HCT116 (cell line): ENCODE data around the gene GLT8D2. TPM values are rescaled to one million over a fixed set of nuclear protein-coding genes. Genes with fewer than 3 reads are reported as not detected.

Experiments used
- ATAC-seq: fragments of 200-7000 bp; cut with Tn5 transposase; 2 replicates; pipeline ENCODE4 v1.9.1; 2020; ENCODE audit warnings: mild to moderate bottlenecking, moderate library complexity
- BruUV-seq: library from RNA; stranded (reverse); fragments of 400-500 nt; replicated peaks from 2 replicates; lab custom pipeline; 2021; lab: Mats Ljungman, UMichigan
- CTCF ChIA-PET: fragments of 300-600 bp; sonication (Branson Sonifier 250); formaldehyde crosslinking; loops from one replicate; lab custom pipeline; 2021; ENCODE audit warnings: antibody characterized with exemption; lab: Charles Lee
- POLR2A ChIA-PET: fragments of 300-600, 350-600 bp; sonication (Branson Sonifier 250); formaldehyde crosslinking; loops from one replicate; lab custom pipeline; 2021; ENCODE audit warnings: antibody characterized with exemption; lab: Charles Lee
- RAD21 ChIA-PET, 2 experiments: fragments of 300-600 bp; sonication (Branson Sonifier 250); formaldehyde crosslinking; loops; one replicate each; lab custom pipeline; 2023; ENCODE audit warnings: low total read pairs in 2 of 2; ENCODE audit not compliant: uncharacterized antibody in 2 of 2, unreplicated experiment in 2 of 2, low non-redundant PET in 1 of 2; lab: Charles Lee
- DNase-seq: peaks from one replicate; pipeline ENCODE4 v3.0.0-alpha.2; 2010; ENCODE audit warnings: low read depth, low spot score
- H2AFZ ChIP-seq: fragments of 200-600 bp; shearing (Covaris generic), sonication (generic); 2 replicates; pipeline ENCODE4 v1.6.1; 2017; ENCODE audit warnings: low read depth, mixed run types, mixed read lengths, antibody characterized with exemption, low read length; ENCODE audit not compliant: poor library complexity, severe bottlenecking
- H3K27ac ChIP-seq: 2 replicates; pipeline ENCODE4 v1.5.1; 2012; ENCODE audit warnings: low read depth, low read length
- H3K27me3 ChIP-seq: fragments of 200-600 bp; sonication (generic); 2 replicates; pipeline ENCODE4 v1.6.1; 2016; ENCODE audit warnings: mixed run types, low read length, mixed read lengths; ENCODE audit not compliant: insufficient read depth
- H3K36me3 ChIP-seq, 2 experiments: fragments of 200-500 bp in 1 of 2; fragments of 200-600 bp in 1 of 2; sonication (Bioruptor generic) in 1 of 2; sonication (generic) in 1 of 2; 2 replicates each; pipeline versions ENCODE4 v1.5.1 to v1.6.1; 2014 to 2016; ENCODE audit warnings: low read length in 2 of 2, inconsistent platforms in 1 of 2, mixed read lengths in 1 of 2, mixed run types in 1 of 2; ENCODE audit not compliant: insufficient read depth in 2 of 2, control insufficient read depth in 1 of 2
- H3K4me1 ChIP-seq, 2 experiments: fragments of 200-600 bp in 1 of 2; sonication (generic) in 1 of 2; 2 replicates each; pipeline versions ENCODE4 v1.5.1 to v1.6.1; 2012 to 2017; ENCODE audit warnings: low read length in 2 of 2, inconsistent platforms in 1 of 2, mild to moderate bottlenecking in 1 of 2, mixed read lengths in 1 of 2, mixed run types in 1 of 2, moderate library complexity in 1 of 2; ENCODE audit not compliant: insufficient read depth in 2 of 2, control insufficient read depth in 1 of 2
- H3K4me2 ChIP-seq: fragments of 200-600 bp; sonication (generic); 2 replicates; pipeline ENCODE4 v1.6.1; 2017; ENCODE audit warnings: mixed run types, low read length, mixed read lengths
- H3K4me3 ChIP-seq, 2 experiments: fragments of 200-600 bp in 1 of 2; sonication (generic) in 1 of 2; replicated peaks in 1 of 2; 2 replicates each; pipeline ENCODE4 v1.5.1; 2011 to 2016; ENCODE audit warnings: low read length in 2 of 2, control low read depth in 1 of 2, low read depth in 1 of 2, mild to moderate bottlenecking in 1 of 2, mixed read lengths in 1 of 2, mixed run types in 1 of 2
- H3K79me2 ChIP-seq: fragments of 200-600 bp; sonication (generic); 2 replicates; pipeline ENCODE4 v1.6.1; 2017; ENCODE audit warnings: mild to moderate bottlenecking, mixed run types, low read length, moderate library complexity, mixed read lengths; ENCODE audit not compliant: insufficient read depth
- H3K9ac ChIP-seq: fragments of 200-600 bp; sonication (generic); 2 replicates; pipeline ENCODE4 v1.6.1; 2016; ENCODE audit warnings: low read length, mixed read lengths
- H3K9me2 ChIP-seq: fragments of 200-600 bp; sonication (generic), shearing (Covaris generic); 2 replicates; pipeline ENCODE4 v1.6.1; 2017; ENCODE audit warnings: mixed run types, mild to moderate bottlenecking, moderate library complexity; ENCODE audit not compliant: insufficient read depth
- H3K9me3 ChIP-seq, 2 experiments: fragments of 200-500 bp in 1 of 2; fragments of 200-600 bp in 1 of 2; sonication (Bioruptor generic) in 1 of 2; sonication (generic) in 1 of 2; 2 replicates each; pipeline ENCODE4 v1.6.1; 2014 to 2017; ENCODE audit warnings: low read length in 2 of 2, mixed read lengths in 2 of 2, inconsistent platforms in 1 of 2, low read depth in 1 of 2, mild to moderate bottlenecking in 1 of 2, mixed run types in 1 of 2, moderate library complexity in 1 of 2; ENCODE audit not compliant: control insufficient read depth in 1 of 2, insufficient read depth in 1 of 2
- H4K20me1 ChIP-seq: fragments of 200-600 bp; sonication (generic), shearing (Covaris generic); 2 replicates; pipeline ENCODE4 v1.6.1; 2017; ENCODE audit warnings: mixed run types, mild to moderate bottlenecking, moderate library complexity; ENCODE audit not compliant: insufficient read depth
- CBX3 ChIP-seq: IDR thresholded peaks from 2 replicates; pipeline ENCODE4 v1.6.1; 2012; ENCODE audit warnings: low read depth
- EZH2 ChIP-seq: fragments of 200-600 bp; sonication (generic); IDR thresholded peaks from 2 replicates; pipeline ENCODE4 v1.6.1; 2017; ENCODE audit warnings: antibody characterized with exemption, mixed run types
- EZH2phosphoT487 ChIP-seq: fragments of 200-600 bp; IDR thresholded peaks from 2 replicates; pipeline ENCODE4 v1.6.1; 2018; ENCODE audit warnings: antibody characterized with exemption, borderline replicate concordance
- YY1 ChIP-seq: IDR thresholded peaks from 2 replicates; pipeline ENCODE4 v1.6.1; 2011; ENCODE audit warnings: low read length, low read depth, moderate library complexity, mild to moderate bottlenecking; ENCODE audit not compliant: insufficient replicate concordance; ENCODE audit errors: extremely low read depth
- ZFX ChIP-seq: fragments of 450-650 bp; IDR thresholded peaks from 2 replicates; pipeline ENCODE4 v1.6.1; 2017
- intact Hi-C: fragments of 100-400 bp; cut with micrococcal nuclease; formaldehyde crosslinking; loops from 2 replicates; pipeline ENCODE4 v1.10.0; 2022
- total RNA-seq: library from RNA; stranded (reverse); gene quantifications from one replicate; pipeline ENCODE4 v1.2.1, GENCODE V29; 2021; ENCODE audit not compliant: unreplicated experiment
- TF ChIP-seq, protein P1 (sequence below): IDR thresholded peaks from 2 replicates; pipeline ENCODE4 v1.6.1; 2012

Gene GLT8D2
- total RNA-seq, 1 experiment from 2014 or later = 4.8 TPM

DNA sequence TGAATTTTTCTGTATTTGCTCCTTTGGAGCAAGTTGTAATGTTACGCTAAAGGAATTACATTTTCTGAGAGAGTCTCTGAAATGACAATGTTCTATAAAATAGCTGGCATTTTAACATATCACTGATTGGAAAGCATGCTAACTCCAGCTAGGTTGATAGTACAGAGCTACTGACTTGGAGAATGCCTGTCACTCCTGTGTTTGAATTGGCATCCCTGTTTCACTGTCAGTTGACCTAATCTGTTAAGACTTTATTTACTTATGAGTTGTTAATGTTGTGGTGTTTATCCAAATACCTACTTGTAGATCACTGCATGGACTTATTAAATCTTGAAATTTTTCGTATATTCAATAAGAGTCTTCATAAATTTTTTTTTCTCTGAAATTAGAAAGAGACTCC is 48.0 kb upstream of the GLT8D2 start:
- Histone ChIP-seq H2AFZ (no peak overlapping the region), H3K4me3 (no peak overlapping the region), H3K9me2 (no peaks in the 10 kb centered on the region), H3K4me2 (no peak overlapping the region), H3K9me3 (no peaks in the 10 kb centered on the region), H4K20me1 (no peaks in the 10 kb centered on the region), H3K36me3 (no peaks in the 10 kb centered on the region), H3K27ac (no peak overlapping the region), H3K79me2 (no peaks in the 10 kb centered on the region), H3K27me3 (no peaks in the 10 kb centered on the region), H3K4me1 (no peaks in the 10 kb centered on the region), H3K9ac (no peak overlapping the region)
- ChIA-PET CTCF (interaction anchor here (5.5 kb wide), 1 partner anchor 11 kb away, joined by 29 read pairs; no protein-coding TSS in a partner anchor), RAD21 (no interaction called here), POLR2A (no interaction called here)
- TF ChIP-seq, protein P1, sequence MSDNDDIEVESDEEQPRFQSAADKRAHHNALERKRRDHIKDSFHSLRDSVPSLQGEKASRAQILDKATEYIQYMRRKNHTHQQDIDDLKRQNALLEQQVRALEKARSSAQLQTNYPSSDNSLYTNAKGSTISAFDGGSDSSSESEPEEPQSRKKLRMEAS = no peak
- TF ChIP-seq ZFX = no peak
- no peak for TF ChIP-seq CBX3
- no peak for TF ChIP-seq EZH2
- TF ChIP-seq YY1 = no peak
- BruUV-seq = no TSS peak
- no peak for ATAC-seq
- no peak for DNase-seq
- intact Hi-C loops = no loop called here

DNA sequence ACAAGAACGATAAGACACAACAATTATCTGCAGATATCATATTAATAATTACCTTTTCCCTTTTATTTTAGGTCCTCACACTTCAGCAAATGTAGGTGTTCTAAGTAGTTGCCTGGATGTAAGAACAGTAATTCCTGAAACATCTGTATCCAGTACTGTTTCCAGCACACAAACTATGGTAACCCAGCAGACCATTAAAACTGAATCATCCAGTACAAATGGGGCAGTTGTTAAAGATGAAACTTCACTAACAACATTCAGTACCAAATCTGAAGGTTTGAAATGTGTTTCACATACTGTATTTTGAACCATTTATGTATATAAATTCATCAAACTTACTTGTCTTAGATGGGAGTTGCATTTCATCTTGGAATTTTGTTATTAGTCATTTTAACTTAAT is 45.3 kb upstream of the GLT8D2 start:
- no peak overlapping the region for H3K4me3 ChIP-seq
- H3K4me1 ChIP-seq = no peaks in the 10 kb centered on the region
- H4K20me1 ChIP-seq = no peaks in the 10 kb centered on the region
- H3K36me3 ChIP-seq = no peaks in the 10 kb centered on the region
- H3K9me2 ChIP-seq = no peaks in the 10 kb centered on the region
- no peak for TF ChIP-seq EZH2phosphoT487
- H2AFZ ChIP-seq = no peak overlapping the region
- RAD21 ChIA-PET = no interaction called here
- H3K79me2 ChIP-seq = no peaks in the 10 kb centered on the region
- DNase-seq = no peak
- no peaks in the 10 kb centered on the region for H3K9me3 ChIP-seq
- BruUV-seq = no TSS peak
- no peak overlapping the region for H3K27ac ChIP-seq
- intact Hi-C loops = no loop called here
- CTCF ChIA-PET = no interaction called here
- H3K9ac ChIP-seq = no peak overlapping the region
- no peak for ATAC-seq
- H3K4me2 ChIP-seq = no peak overlapping the region
- no peaks in the 10 kb centered on the region for H3K27me3 ChIP-seq
- POLR2A ChIA-PET = no interaction called here
